ENCODE measurements around the gene ESRRA.

ESRRA gene

GRCh38 chr11:64305075-64305690 lies at the start of gene ESRRA:
Gene ESRRA, plus strand, starts transcription at chr11:64305524. Its CDS starts 1,656 bp downstream, at chr11:64307180.
- peak; percentile 99 for DNase-seq

GRCh38 chr11:64256300-64256699 lies 49.0 kb upstream of the ESRRA start:
- DNase-seq: no peak

- DNase-seq: no peak
These were observed 47.0 kb upstream of the ESRRA start for GRCh38 chr11:64258356-64258755.

- DNase-seq: no peak
These were observed 46.3 kb upstream of the ESRRA start for GRCh38 chr11:64258946-64259532.

- DNase-seq: no peak
These were observed 45.7 kb upstream of the ESRRA start for GRCh38 chr11:64259533-64260067.

GRCh38 chr11:64260147-64260708 lies 45.1 kb upstream of the ESRRA start:
- no peak for DNase-seq

- no peak for DNase-seq
These were observed 43.7 kb upstream of the ESRRA start for GRCh38 chr11:64261556-64262080.

- DNase-seq: no peak
These were observed 42.9 kb upstream of the ESRRA start for GRCh38 chr11:64262271-64263002.

GRCh38 chr11:64263021-64263946 lies 42.0 kb upstream of the ESRRA start:
- DNase-seq: no peak

GRCh38 chr11:64263947-64264317 lies 41.4 kb upstream of the ESRRA start:
- no peak for DNase-seq

- DNase-seq: no peak
These were observed 40.9 kb upstream of the ESRRA start for GRCh38 chr11:64264371-64264852.

GRCh38 chr11:64265176-64266160 lies 39.9 kb upstream of the ESRRA start:
- no peak for DNase-seq

GRCh38 chr11:64266339-64266738 lies 39.0 kb upstream of the ESRRA start:
- DNase-seq: no peak

GRCh38 chr11:64267207-64267945 lies 37.9 kb upstream of the ESRRA start:
- DNase-seq: no peak

- peak; percentile 72 for DNase-seq
These were observed 37.1 kb upstream of the ESRRA start for GRCh38 chr11:64268025-64268892.

GRCh38 chr11:64268893-64269539 lies 36.3 kb upstream of the ESRRA start:
- no peak for DNase-seq

- DNase-seq: peak; percentile 99
These were observed 35.6 kb upstream of the ESRRA start for GRCh38 chr11:64269540-64270220.
